ES-I3 (cell line): ENCODE results near the gene TRIM34.

Experiments used
- H3K36me3 ChIP-seq: 2 replicates; pipeline ENCODE4 v1.6.1; 2013; ENCODE audit warnings: mild to moderate bottlenecking, low read length, control low read depth, moderate library complexity; ENCODE audit not compliant: insufficient read depth
- H3K4me1 ChIP-seq: 2 replicates; pipeline ENCODE4 v1.6.1; 2013; ENCODE audit warnings: mild to moderate bottlenecking, control low read depth, low read length; ENCODE audit not compliant: insufficient read depth
- H3K9ac ChIP-seq: 2 replicates; pipeline ENCODE4 v1.6.1; 2013; ENCODE audit warnings: low read depth, mild to moderate bottlenecking, low read length, moderate library complexity
- H3K9me3 ChIP-seq: 2 replicates; pipeline ENCODE4 v1.6.1; 2013; ENCODE audit warnings: mild to moderate bottlenecking, low read length, moderate library complexity; ENCODE audit not compliant: control insufficient read depth, insufficient read depth

Gene TRIM34

GRCh38 chr11:5603326-5603725 lies 21.5 kb upstream of the TRIM34 start:
- H3K36me3 ChIP-seq: peaks cover 12% of the 10 kb centered on the region
- H3K4me1 ChIP-seq: 0 out of 2 replicates have a peak, but pooled peaks cover 2% of the 10 kb centered on the region

DNA sequence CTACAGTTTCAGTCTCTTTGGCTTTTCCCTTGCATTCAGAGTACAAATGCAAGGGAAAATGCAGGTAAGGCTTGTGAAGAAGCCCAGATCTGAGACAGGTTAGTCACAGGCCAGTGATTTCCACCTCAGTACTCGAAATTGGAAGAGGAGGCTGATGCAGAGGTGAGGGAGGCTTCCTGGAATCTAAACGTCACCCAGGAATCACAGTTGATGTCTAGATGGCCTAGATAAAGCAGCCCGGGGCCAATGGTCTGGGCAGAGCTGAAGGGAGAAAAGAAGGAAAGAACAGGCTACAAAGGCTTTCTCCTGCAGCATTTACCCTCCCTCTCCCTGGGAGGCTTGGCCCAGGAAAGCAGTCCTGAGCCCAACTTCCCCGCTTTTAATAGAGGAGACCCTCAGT lies 19.9 kb upstream of the TRIM34 start:
- Histone ChIP-seq H3K9ac (no peak overlapping the region), H3K4me1 (0 out of 2 replicates have a peak, but pooled peaks cover 2% of the 10 kb centered on the region), H3K9me3 (no peaks in the 10 kb centered on the region), H3K36me3 (peaks cover 14% of the 10 kb centered on the region)

More at GRCh38 chr11:5603326-5603725, 21.5 kb upstream of the TRIM34 start:
- H3K9ac ChIP-seq: no peak overlapping the region
- no peaks in the 10 kb centered on the region for H3K9me3 ChIP-seq

DNA sequence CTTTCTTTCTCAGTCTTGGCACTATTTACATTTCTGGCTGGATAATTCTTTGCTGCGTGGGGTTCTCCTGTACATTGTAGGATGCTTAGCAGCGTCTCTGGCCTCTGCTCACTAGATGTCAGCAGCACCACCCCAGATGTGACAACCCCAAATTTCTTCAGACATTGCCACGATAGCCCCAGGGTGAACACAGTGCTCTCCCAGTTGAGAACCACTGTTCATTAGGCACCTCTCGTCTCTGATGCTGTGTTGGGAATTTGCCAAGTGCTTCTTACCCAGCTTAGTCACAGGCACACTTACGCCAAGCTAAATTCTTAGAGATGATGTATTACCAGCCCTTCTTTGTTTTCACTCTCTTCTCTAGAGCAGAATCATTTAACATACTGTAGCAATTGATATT lies 19.0 kb upstream of the TRIM34 start:
- Histone ChIP-seq H3K9me3 (no peaks in the 10 kb centered on the region), H3K36me3 (peaks cover 22% of the 10 kb centered on the region), H3K4me1 (0 out of 2 replicates have a peak, but pooled peaks cover 2% of the 10 kb centered on the region), H3K9ac (no peak overlapping the region)

- Histone ChIP-seq H3K9ac (no peak overlapping the region), H3K4me1 (no peaks in the 10 kb centered on the region), H3K36me3 (peaks cover 22% of the 10 kb centered on the region), H3K9me3 (no peaks in the 10 kb centered on the region)
Measured at GRCh38 chr11:5608808-5609207, 16.0 kb upstream of the TRIM34 start.

- Histone ChIP-seq H3K9ac (no peak overlapping the region), H3K4me1 (no peaks in the 10 kb centered on the region), H3K36me3 (peaks cover 16% of the 10 kb centered on the region), H3K9me3 (no peaks in the 10 kb centered on the region)
Measured at GRCh38 chr11:5610446-5610845, 14.4 kb upstream of the TRIM34 start.

- Histone ChIP-seq H3K36me3 (peaks cover 10% of the 10 kb centered on the region), H3K9me3 (no peaks in the 10 kb centered on the region), H3K4me1 (no peaks in the 10 kb centered on the region), H3K9ac (no peak overlapping the region)
Measured at GRCh38 chr11:5611627-5612026, 13.2 kb upstream of the TRIM34 start.

DNA sequence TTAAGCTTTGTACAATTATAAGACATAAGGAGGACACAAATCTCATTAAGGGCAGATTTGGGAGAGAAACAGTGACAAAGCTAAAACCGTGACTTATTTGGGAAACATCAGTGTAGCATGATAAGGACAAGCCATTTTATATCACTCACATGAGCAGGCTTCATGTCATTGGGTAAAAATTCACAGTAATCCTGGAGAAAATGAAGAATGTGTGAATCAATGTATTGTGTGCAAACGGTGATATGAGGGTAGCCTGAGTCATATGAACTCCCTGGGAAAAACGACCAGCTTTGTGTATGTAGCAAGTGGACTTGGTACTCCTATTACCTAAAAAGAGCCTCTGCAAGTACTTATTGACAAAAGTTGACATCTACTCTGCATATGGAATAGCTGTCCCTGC lies 6.0 kb upstream of the TRIM34 start:
- H3K9ac ChIP-seq: no peak overlapping the region
- H3K9me3 ChIP-seq: no peaks in the 10 kb centered on the region
- no peaks in the 10 kb centered on the region for H3K36me3 ChIP-seq
- H3K4me1 ChIP-seq: peaks cover 15% of the 10 kb centered on the region

DNA sequence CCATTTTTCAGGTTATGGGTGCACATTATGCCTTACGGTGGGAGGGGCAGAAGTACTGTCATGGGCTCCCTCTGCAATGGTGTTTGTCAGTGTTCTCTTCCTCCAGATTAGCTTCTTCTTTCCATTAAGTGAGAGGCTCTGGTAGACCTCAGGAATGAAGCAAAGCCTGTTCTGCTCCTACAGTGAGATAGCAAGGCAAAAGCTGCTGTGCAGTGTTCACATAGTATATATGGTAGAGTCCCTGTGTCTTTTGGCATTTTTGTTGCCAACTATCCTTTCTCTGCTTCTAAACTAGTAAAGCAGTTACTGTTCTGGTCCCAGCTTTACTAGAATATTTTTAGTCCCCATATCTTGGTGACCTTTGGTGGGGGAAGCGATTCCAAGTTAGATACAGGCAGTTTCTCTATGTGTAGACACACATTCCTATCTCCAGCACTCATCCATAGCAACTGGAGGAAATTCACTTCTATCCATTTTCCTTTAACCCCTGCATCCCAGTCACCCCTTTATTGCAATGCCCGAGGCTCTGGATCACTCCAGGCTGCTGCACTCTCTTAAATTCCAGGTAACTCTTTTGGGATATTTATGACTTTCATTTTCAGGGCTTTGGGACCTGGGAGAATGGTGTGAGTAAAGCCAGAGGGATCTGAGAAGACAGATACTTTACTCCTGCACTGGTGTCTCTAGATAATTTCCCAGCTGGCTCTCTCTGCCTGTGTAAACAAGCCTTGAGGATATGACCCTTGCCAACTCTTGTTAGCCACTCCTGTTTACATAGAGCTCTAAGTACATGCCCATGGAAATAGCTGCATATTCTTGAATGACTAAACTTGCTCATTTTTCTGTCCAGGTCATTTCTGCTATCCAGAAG lies 3.9 kb upstream of the TRIM34 start:
- peaks cover 21% of the 10 kb centered on the region for H3K4me1 ChIP-seq
- no peaks in the 10 kb centered on the region for H3K9me3 ChIP-seq
- no peak overlapping the region for H3K9ac ChIP-seq
- H3K36me3 ChIP-seq: no peaks in the 10 kb centered on the region

- H3K9me3 ChIP-seq: no peaks in the 10 kb centered on the region
- no peak overlapping the region for H3K9ac ChIP-seq
- peaks cover 21% of the 10 kb centered on the region for H3K4me1 ChIP-seq
- H3K36me3 ChIP-seq: no peaks in the 10 kb centered on the region
Measured at GRCh38 chr11:5621580-5621979, 3.2 kb upstream of the TRIM34 start.

GRCh38 chr11:5622802-5623201 lies 2.0 kb upstream of the TRIM34 start:
- no peak overlapping the region for H3K9ac ChIP-seq

GRCh38 chr11:5625281-5625680 lies 480 bp downstream of the TRIM34 start:
- no peaks in the 10 kb centered on the region for H3K9me3 ChIP-seq
- peaks cover 17% of the 10 kb centered on the region for H3K4me1 ChIP-seq
- no peaks in the 10 kb centered on the region for H3K36me3 ChIP-seq
- peak overlapping the region; percentile 35; the same call in 1 of the 2 replicates for H3K9ac ChIP-seq

More at GRCh38 chr11:5622802-5623201, 2.0 kb upstream of the TRIM34 start:
- Histone ChIP-seq H3K9me3 (no peaks in the 10 kb centered on the region), H3K36me3 (no peaks in the 10 kb centered on the region), H3K4me1 (peaks cover 21% of the 10 kb centered on the region)

GRCh38 chr11:5626196-5626595 lies 1.4 kb downstream of the TRIM34 start:
- H3K9me3 ChIP-seq: no peaks in the 10 kb centered on the region
- no peak overlapping the region for H3K9ac ChIP-seq
- peaks cover 9% of the 10 kb centered on the region for H3K4me1 ChIP-seq
- H3K36me3 ChIP-seq: no peaks in the 10 kb centered on the region

DNA sequence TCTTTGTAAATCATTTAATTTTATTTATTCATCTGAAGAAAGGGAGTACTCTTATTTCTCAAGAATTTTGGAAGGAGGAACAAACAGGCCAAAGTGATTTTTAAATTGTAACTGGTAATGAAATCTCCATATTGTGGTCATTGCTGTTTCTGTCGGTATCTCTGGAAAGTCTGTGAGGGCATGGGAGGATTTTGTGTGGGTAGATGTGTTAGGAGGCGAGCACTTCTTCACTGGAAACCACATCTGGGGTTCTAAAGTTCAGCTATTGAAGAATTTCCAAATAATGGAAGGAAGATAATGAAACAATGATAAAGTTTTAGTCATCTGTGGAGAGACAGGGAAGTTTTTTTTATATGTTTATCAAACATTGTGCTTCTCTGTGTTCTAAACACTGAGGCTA lies 6.6 kb downstream of the TRIM34 start:
- Histone ChIP-seq H3K36me3 (no peaks in the 10 kb centered on the region), H3K9ac (no peak overlapping the region), H3K4me1 (no peaks in the 10 kb centered on the region)

GRCh38 chr11:5631969-5632635 lies 7.3 kb downstream of the TRIM34 start:
- no peak overlapping the region for H3K9ac ChIP-seq

More for the DNA sequence above, 6.6 kb downstream of the TRIM34 start:
- H3K9me3 ChIP-seq: no peaks in the 10 kb centered on the region

GRCh38 chr11:5639953-5640352 lies 15.2 kb downstream of the TRIM34 start:
- Histone ChIP-seq H3K9me3 (no peaks in the 10 kb centered on the region), H3K4me1 (no peaks in the 10 kb centered on the region), H3K36me3 (no peaks in the 10 kb centered on the region), H3K9ac (no peak overlapping the region)

More at GRCh38 chr11:5631969-5632635, 7.3 kb downstream of the TRIM34 start:
- Histone ChIP-seq H3K36me3 (no peaks in the 10 kb centered on the region), H3K4me1 (no peaks in the 10 kb centered on the region), H3K9me3 (no peaks in the 10 kb centered on the region)
